ENCODE measurements around the gene KCNH8.

The KCNH8 gene

GRCh38 chr3:19254784-19255338 lies 106.6 kb downstream of the KCNH8 start:
- no peak for DNase-seq

DNA sequence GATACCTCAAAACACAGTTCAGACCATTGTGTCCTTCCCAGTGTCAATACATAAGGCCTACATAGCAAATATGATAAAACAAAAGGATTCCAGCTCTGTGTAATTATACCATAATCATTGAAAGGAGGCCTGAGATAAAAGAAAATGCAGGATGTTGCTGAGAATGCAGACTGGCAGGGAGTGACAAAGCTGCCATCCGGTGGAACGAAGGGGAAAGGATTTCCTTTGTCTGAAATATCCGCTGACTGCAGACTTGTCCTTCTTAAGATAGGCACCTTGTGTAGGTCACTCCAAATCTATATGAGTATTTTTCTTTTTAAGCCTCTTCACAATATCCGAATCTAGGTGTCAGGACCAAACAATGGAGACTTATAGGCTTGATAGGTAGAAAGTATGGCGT lies 108.0 kb downstream of the KCNH8 start:
- no peak for DNase-seq

GRCh38 chr3:19263606-19264005 lies 115.3 kb downstream of the KCNH8 start:
- no peak for DNase-seq

DNA sequence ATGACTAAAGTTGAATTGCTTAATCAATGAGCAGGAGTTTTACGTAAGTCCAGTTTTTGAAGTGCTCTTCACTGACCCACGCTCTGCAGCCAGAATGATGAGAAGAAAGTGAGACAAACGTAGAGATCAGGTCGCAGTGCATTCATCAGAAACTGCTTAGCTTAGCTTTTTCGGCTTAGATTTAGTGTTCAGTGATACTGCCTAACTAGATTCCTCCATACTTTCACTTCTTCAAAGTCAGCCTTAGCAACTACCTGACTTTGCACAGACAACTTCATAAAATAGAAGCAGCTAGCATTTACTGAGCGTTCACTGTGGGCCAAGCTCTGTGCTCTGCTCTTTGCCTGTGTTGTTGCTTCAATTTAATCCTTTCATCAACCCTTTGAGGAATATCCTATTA lies 116.1 kb downstream of the KCNH8 start:
- DNase-seq: no peak

DNA sequence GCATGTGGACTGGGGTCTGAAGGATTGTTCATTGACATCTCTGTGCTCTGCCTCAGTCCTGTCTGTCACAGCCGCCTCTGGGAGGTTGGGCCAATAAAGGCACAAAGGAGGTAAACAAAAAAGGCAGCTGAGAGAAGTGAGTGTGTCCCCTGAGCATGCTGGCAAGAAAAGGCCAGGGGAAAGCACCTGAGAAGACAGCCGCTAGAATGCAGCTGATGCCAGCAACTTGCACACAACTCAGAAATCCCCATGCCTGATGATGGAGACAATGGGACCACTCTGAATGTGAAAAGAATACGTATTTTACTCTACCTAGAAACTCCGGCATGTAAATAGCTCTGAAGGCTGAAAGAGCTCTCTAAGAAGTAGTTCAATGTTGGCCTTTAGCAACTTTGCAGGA lies 118.7 kb downstream of the KCNH8 start:
- DNase-seq: no peak

DNA sequence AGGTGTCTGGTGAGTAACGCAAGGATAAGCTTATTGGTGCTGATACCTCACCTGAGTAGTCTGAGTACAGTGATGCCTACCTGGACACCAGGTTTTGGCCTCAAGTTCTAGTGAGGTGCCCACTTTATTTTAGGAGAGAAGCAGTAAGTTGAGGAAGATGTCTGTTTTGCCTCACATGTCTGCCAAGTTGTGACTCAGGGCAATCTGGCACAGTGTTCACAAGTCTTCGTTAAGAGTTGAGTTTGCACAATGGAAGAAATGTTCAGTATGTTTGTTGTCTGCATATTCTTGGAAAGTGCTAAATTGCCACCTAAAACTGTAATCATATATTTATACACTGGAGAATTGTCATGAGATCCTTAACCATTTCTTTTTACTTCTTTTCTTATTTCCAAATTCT lies 122.2 kb downstream of the KCNH8 start:
- no peak for DNase-seq

DNA sequence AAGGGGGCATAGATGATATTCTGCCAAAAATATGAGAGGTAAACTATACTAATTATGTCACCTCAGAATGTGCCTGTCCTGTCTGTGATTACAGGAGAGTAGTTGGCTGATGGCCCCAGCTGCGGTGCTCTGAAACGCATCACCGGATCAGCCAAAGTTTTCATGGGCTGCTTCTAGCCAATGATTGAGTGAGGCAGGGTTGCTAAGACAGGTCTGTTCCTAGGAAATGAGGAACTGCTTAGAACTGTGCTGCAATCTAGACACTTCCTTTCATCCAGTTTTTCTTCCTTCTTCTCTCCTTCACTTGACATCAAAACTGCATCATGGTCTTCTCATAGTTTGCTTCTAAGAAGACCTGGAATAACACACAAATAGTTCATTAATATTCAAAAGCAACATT lies 124.0 kb downstream of the KCNH8 start:
- DNase-seq: no peak

DNA sequence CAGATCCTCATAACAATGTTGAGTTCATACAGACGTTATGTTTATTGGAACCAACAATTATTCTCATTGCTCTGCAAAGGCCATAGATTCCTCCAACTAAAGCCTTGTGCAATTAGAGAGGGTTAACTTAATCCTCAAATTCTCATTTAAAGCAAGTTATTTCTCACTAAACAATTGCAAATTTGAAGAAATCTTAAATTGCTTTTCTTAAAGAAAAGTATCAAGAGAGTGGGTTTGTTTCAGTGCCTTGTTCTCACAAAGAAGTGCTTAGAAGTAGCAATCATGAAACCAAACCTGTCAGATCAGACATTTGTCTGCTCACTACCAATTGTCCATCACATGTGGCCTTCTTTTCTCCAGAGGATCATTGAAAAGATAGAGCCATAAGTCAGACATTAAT lies 124.8 kb downstream of the KCNH8 start:
- no peak for DNase-seq

GRCh38 chr3:19274576-19274975 lies 126.3 kb downstream of the KCNH8 start:
- DNase-seq: no peak

DNA sequence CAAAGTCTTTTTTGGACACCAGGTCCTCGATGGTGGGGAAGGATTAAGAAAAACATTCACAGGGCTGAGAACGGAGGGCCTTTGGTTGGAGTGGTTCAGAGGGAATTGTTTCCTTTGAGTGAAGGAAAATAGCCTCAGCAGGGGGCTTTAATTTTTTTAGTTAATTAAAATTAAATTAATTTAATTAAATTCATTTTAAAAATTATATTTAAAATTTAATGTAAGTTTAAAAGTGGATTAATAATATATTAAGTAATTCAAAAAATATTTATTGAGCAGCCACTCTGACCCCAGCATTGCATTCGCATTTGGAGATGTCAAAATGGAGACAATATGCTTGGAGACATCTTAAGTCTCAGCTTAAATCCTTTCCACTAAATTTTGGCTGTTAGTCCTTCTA lies 136.7 kb downstream of the KCNH8 start:
- no peak for DNase-seq

DNA sequence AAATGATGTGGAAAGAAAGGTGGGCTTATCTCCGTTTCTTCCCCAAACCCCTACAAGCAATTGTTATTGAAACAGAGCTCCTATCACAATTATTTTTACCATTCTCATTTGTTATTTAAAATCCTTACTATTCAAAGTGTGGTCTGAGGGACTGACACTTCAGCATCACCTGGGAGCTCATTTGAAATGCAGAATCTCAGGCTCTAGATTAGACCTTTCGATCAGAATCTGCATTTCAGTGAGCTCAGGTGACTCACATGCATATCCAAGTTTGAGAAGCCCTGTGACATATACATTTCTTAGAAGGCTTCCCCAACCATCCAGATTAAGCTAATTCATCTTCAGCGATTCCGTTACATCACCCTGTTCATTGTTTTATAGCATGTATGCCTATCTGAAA lies 145.0 kb downstream of the KCNH8 start:
- no peak for DNase-seq

GRCh38 chr3:19295208-19295607 lies 146.9 kb downstream of the KCNH8 start:
- DNase-seq: no peak

DNA sequence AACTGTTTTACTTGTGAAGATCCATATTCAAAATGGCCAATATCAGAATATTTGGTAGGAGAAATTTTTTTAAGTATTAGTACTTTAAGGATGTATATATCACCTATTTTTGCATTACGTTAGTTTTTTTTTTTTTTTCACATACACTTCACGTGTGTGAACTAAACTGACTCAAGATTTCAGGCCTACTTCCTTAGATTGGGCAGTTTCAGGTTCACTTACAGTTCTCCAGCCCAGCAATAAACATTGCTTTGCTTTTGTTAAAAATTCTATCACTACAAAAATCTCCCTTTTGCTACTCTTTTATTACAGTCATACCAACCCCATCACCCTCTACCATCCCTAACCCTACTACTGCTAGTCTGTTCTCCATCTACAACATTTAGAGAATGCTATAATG lies 183.6 kb downstream of the KCNH8 start:
- DNase-seq: no peak

DNA sequence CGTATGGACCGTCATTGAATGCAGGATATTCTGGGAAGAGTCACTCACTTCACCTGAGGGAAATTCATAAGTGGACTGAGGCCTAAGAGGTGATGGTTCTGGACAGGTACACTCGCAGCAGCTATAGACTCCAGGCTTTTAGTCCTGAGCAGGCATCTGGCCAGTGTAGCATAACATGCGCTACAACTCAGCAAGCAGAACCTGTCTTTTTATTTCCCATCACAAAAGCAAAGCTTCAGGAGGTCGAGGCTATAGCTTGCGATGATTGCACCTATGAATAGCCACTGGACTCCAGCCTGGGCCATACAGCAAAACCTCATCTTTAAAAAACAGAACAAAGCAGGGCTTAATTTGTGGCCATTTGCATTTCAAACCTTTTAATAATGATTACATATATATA lies 185.8 kb downstream of the KCNH8 start:
- DNase-seq: no peak

DNA sequence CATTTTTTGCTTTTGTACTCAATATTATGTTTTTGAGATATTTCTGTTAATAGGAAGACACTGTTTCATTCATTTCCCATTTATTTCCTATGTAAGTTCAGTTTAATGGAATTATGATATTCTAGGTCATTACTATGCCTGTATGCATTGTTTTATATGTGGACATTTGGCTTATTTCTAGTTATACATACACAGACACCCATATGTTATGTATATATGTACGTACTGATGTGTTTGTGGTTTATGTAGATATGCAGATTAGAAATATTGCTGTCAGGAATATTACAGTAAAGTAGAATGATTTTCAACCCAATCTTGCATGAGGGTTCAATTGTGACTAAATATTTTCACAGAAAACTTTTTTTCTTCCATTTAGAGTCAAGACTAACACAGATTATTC lies 190.5 kb downstream of the KCNH8 start:
- no peak for DNase-seq

GRCh38 chr3:19342389-19342788 lies 194.1 kb downstream of the KCNH8 start:
- no peak for DNase-seq

DNA sequence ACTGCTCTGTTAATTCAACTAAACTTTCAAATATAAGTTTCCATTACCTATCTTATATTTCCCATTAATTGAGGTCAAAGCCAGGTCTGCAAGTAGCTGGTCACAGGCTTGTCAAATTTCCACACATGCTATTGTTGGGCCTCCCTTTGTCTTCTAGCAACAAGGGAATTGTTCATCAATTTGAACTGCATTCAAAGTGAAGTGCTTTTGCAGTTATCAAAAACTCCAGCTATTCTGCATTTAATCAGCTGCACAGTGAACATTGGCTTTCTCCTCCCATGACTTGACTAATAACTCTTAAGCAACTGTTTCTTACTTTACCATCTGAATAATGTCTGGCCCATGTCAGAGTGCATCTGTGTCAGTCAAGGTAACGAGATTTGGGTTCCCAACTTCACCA lies 198.4 kb downstream of the KCNH8 start:
- DNase-seq: no peak

DNA sequence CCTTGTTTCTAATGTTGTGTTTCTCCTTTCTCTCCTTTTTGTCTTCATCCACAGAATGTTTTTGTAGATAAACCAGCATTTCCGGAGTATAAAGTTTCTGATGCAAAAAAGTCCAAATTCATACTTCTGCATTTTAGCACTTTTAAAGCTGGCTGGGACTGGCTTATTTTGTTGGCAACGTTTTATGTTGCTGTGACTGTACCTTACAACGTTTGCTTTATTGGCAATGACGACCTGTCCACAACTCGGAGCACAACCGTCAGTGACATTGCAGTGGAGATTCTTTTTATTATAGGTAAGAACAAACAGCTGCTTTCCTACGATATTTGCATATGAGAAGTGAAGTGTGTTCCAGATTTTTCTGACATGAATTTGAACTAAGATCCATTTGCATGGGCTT lies 199.4 kb downstream of the KCNH8 start:
- DNase-seq: no peak

- no peak for DNase-seq
Observed at GRCh38 chr3:19348500-19348899, 200.2 kb downstream of the KCNH8 start.

DNA sequence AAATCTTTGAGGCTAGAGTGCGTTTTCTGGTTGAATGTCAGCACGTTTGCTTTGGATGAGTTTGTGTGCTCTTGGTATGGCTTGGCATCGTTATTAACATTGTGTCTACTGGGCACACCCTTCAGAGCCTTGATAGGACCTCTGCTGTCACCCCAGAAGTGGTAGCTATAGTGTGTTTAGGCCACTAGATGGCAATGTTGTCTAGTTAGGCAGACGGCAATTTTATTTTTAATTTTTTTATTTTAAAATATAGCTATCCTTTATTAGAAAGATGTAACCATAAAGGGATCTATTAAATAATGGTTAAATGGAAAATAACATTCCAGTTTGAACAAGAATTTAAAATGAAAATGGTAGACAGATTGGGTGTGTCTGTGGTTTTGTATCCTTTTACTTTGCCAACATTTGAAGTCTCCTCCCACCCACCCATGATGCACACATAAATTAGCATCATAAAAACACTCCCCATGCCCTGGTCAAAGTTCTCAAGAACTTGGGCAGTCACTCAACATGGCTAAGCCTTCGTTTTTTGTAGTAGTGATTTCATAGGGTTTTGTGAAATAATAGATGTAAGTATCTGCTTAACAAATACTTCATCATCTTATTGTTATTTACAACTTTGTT lies 200.7 kb downstream of the KCNH8 start:
- no peak for DNase-seq

- DNase-seq: no peak
Observed at GRCh38 chr3:19357947-19358346, 209.6 kb downstream of the KCNH8 start.

- no peak for DNase-seq
Observed at GRCh38 chr3:19363071-19363470, 214.8 kb downstream of the KCNH8 start.

DNA sequence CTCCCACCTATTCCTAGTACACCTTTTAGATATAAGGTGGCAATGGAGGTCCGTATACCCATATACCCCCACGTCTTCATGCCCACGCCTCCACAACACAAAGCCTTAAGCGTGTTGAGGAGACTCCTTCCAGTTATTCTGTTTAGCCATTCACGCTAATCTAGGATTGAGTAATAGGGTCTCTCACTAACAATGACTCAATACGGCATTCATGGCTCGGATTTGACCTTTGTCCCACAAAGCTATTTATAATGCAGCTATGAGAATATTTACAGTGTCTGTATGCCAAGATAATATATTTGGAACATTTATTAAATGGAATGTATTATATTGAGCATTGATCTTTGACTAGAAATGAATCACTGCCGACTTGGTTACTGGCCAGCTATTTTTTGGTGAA lies 215.8 kb downstream of the KCNH8 start:
- no peak for DNase-seq

GRCh38 chr3:19365471-19365870 lies 217.2 kb downstream of the KCNH8 start:
- DNase-seq: no peak

GRCh38 chr3:19384868-19385267 lies 236.6 kb downstream of the KCNH8 start:
- DNase-seq: no peak

DNA sequence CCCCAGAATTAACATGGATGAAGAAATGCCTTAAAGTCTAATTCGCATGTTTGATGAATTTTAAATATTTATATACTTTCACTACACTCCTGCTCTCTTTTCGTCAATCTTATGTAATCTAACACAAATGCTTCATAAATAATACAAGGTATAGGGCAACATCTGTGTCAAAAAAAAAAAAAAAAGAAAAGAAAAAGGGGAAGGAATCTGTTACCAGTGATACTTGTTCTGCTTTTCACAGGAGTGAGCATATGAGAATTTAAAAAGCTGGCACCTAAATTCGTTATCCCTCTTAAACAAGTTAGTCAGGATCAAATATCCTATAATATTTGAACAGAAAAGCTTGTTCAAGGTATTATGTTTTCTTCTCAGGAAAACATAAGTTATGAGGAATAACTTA lies 243.8 kb downstream of the KCNH8 start:
- no peak for DNase-seq
